H1 (cell line): ENCODE measurements around the gene RILPL2. TPM values are rescaled to one million over a fixed set of nuclear protein-coding genes. Genes with fewer than 3 reads are reported as not detected.

Experiments
- CTCF ChIP-seq, 3 experiments: IDR thresholded peaks; 1 replicate in 2 of 3; 2 replicates in 1 of 3; pipeline versions ENCODE4 v1.5.1 to v1.6.1; 2011; ENCODE audit warnings: low read length in 3 of 3, mild to moderate bottlenecking in 3 of 3, inconsistent platforms in 2 of 3, low read depth in 1 of 3, moderate library complexity in 1 of 3; ENCODE audit not compliant: insufficient read depth in 1 of 3; ENCODE audit errors: control extremely low read depth in 1 of 3
- EGR1 ChIP-seq: IDR thresholded peaks from 2 replicates; pipeline ENCODE4 v1.6.1; 2011; ENCODE audit warnings: low read depth, low read length, borderline replicate concordance
- EZH2 ChIP-seq: fragments of 200-600 bp; sonication (generic); IDR thresholded peaks from 2 replicates; pipeline ENCODE4 v1.7.1; 2012; ENCODE audit warnings: low read depth, mild to moderate bottlenecking, moderate library complexity, low read length, inconsistent platforms; ENCODE audit not compliant: severe bottlenecking
- RBBP5 ChIP-seq: IDR thresholded peaks from 2 replicates; pipeline ENCODE4 v1.7.1; 2012; ENCODE audit warnings: low read depth, mild to moderate bottlenecking, inconsistent platforms, low read length, moderate library complexity, borderline replicate concordance
- SAP30 ChIP-seq: fragments of 300-600 bp; sonication (generic); IDR thresholded peaks from 2 replicates; pipeline ENCODE4 v1.7.1; 2012; ENCODE audit warnings: low read length, moderate library complexity, mild to moderate bottlenecking, inconsistent platforms; ENCODE audit not compliant: insufficient read depth, insufficient replicate concordance
- TCF12 ChIP-seq: IDR thresholded peaks from 2 replicates; pipeline ENCODE4 v1.6.1; 2011; ENCODE audit warnings: low read depth, mild to moderate bottlenecking, low read length
- polyA plus RNA-seq, 7 experiments: library from polyadenylated mRNA; depleted of rRNA in 3 of 7; stranded (reverse) in 5 of 7; unstranded in 2 of 7; fragments of >200 nt in 5 of 7; fragments of 200-250 nt in 2 of 7; gene quantifications; 1 replicate in 5 of 7; 2 replicates in 1 of 7; 4 replicates in 1 of 7; pipeline versions ENCODE4 v1.2.1 to v1.2.3, GENCODE V29; 2011 to 2013; ENCODE audit warnings: missing spikeins in 2 of 7, mixed read lengths in 2 of 7
- total RNA-seq: library from RNA; stranded (reverse); fragmentation: NEBNext Ultra II Directional; extraction: Animal tissue kit (Norgen Biotek cat#: 25700); gene quantifications from 2 replicates; pipeline ENCODE4 v1.2.1, GENCODE V29; 2021

Gene RILPL2
- total and polyA plus RNA-seq, 2 of the 8 experiments (the other 6 are each of a cell fraction or from before 2014, with no cell fraction given), result 0.77 to 1.4 TPM

- TF ChIP-seq TCF12 (no peak), RBBP5 (no peak), EZH2 (no peak), EGR1 (no peak), SAP30 (no peak), CTCF (IDR thresholded peaks at IDR 0.05; ENCODE audit: control extremely low read depth in 1 of 3, insufficient read depth in 1 of 3, low read depth in 1 of 3, low read length in 3 of 3) (no peak)
- TF ChIP-seq, all 59 proteins: peak for 0
Measured at GRCh38 chr12:123395236-123395635, 41.2 kb downstream of the RILPL2 start (continued).
